ENCODE measurements around the gene PRSS57.
"Not testable (repeated sequence)": the region's sequence is repeated elsewhere in the genome, so short reads cannot be mapped to it uniquely, and the experiment has no call there.

Gene PRSS57

GRCh38 chr19:737591-738093 lies 42.4 kb upstream of the PRSS57 start:
- no peak overlapping the region for H3K4me3 ChIP-seq (ENCODE audit: low read depth, low read length)
- TF ChIP-seq CTCF (IDR thresholded peaks at IDR 0.05; ENCODE audit: low read depth, low read length) = peak; percentile 55

GRCh38 chr19:736125-736524 lies 40.9 kb upstream of the PRSS57 start:
- no peak for TF ChIP-seq CTCF (IDR thresholded peaks at IDR 0.05; ENCODE audit: low read depth, low read length)
- no peak overlapping the region for H3K4me3 ChIP-seq (ENCODE audit: low read depth, low read length)

GRCh38 chr19:734716-735115 lies 39.5 kb upstream of the PRSS57 start:
- no peak overlapping the region for H3K4me3 ChIP-seq (ENCODE audit: low read depth, low read length)
- no peak for TF ChIP-seq CTCF (IDR thresholded peaks at IDR 0.05; ENCODE audit: low read depth, low read length)

- no peak for TF ChIP-seq CTCF (IDR thresholded peaks at IDR 0.05; ENCODE audit: low read depth, low read length)
- H3K4me3 ChIP-seq (ENCODE audit: low read depth, low read length) = no peak overlapping the region
These were observed 37.2 kb upstream of the PRSS57 start for GRCh38 chr19:732148-733069.

GRCh38 chr19:731000-731399 lies 35.7 kb upstream of the PRSS57 start:
- H3K4me3 ChIP-seq (ENCODE audit: low read depth, low read length) = no peak overlapping the region
- TF ChIP-seq CTCF (IDR thresholded peaks at IDR 0.05; ENCODE audit: low read depth, low read length) = no peak

GRCh38 chr19:729965-730668 lies 34.9 kb upstream of the PRSS57 start:
- no peak for TF ChIP-seq CTCF (IDR thresholded peaks at IDR 0.05; ENCODE audit: low read depth, low read length)
- no peak overlapping the region for H3K4me3 ChIP-seq (ENCODE audit: low read depth, low read length)

- not testable (repeated sequence) for H3K4me3 ChIP-seq (ENCODE audit: low read depth, low read length)
These were observed 34.3 kb upstream of the PRSS57 start for GRCh38 chr19:729564-729963.
